Stomach (tissue), 4 donors: ENCODE results near the gene TAF6.
A peak's percentile ranks its signal among the peaks of the same experiment; 100 is the strongest.

ENCODE experiments used
- CTCF ChIP-seq, 7 experiments: fragments of 450-650 bp in 4 of 7; fragments of 200-600 bp in 3 of 7; sonication (generic) in 3 of 7; IDR thresholded peaks; one replicate each; pipeline ENCODE4 v1.5.1; 2016 to 2019; ENCODE audit warnings: antibody characterized with exemption in 7 of 7, control low read depth in 2 of 7, mild to moderate bottlenecking in 1 of 7
- EP300 ChIP-seq: sonication (generic); formaldehyde crosslinking; IDR thresholded peaks from one replicate; pipeline ENCODE4 v1.6.1; 2017; ENCODE audit warnings: antibody characterized with exemption
- POLR2A ChIP-seq, 4 donors: fragments of 450-650 bp; IDR thresholded peaks; one replicate each; pipeline ENCODE4 v1.6.1; 2016; ENCODE audit warnings: antibody characterized with exemption in 4 of 4, control low read depth in 2 of 4, mild to moderate bottlenecking in 1 of 4, moderate library complexity in 1 of 4
- POLR2AphosphoS5 ChIP-seq, 3 donors: sonication (generic); formaldehyde crosslinking; IDR thresholded peaks; one replicate each; pipeline ENCODE4 v1.6.1; 2016; ENCODE audit warnings: antibody characterized with exemption in 3 of 3

- TF ChIP-seq POLR2A (IDR thresholded peaks at IDR 0.05) = no peak
- peak; percentile 68 to 95 (median 84) for TF ChIP-seq POLR2AphosphoS5 (IDR thresholded peaks at IDR 0.05)
- TF ChIP-seq EP300 = no peak
- TF ChIP-seq CTCF (IDR thresholded peaks at IDR 0.05) = peak in 1 of 7 experiments; percentile 9
Observed at GRCh38 chr7:100100420-100101015, 18.6 kb downstream of the TAF6 start.
